ENCODE measurements around the gene DHRS13. TPM values are rescaled to one million over a fixed set of nuclear protein-coding genes. Genes with fewer than 3 reads are reported as not detected.
"Not testable (repeated sequence)": the region's sequence is repeated elsewhere in the genome, so short reads cannot be mapped to it uniquely, and the experiment has no call there.

Gene DHRS13
- total RNA-seq, 1 donor from 2014 or later: 32.6 TPM

- no peak for DNase-seq (ENCODE audit: low read depth, low spot score)
- H3K9me3 Mint-ChIP-seq: no peaks in the 10 kb centered on the region
- H3K4me1 Mint-ChIP-seq: peaks cover 52% of the 10 kb centered on the region
- peak overlapping the region; percentile 98 for H3K4me3 Mint-ChIP-seq
- peaks cover 10% of the 10 kb centered on the region for H3K36me3 Mint-ChIP-seq (ENCODE audit: low read depth)
- no peaks in the 10 kb centered on the region for H3K27me3 Mint-ChIP-seq (ENCODE audit: low read depth)
- no peak for TF ChIP-seq CTCF (conservative IDR thresholded peaks at IDR 0.05)
- peak overlapping the region; percentile 29 for H3K27ac Mint-ChIP-seq (ENCODE audit: unreplicated experiment)
These were observed 6.4 kb downstream of the DHRS13 start for GRCh38 chr17:28896491-28896883.

GRCh38 chr17:28895794-28896447 lies 7.0 kb downstream of the DHRS13 start:
- peaks cover 13% of the 10 kb centered on the region for H3K36me3 Mint-ChIP-seq (ENCODE audit: low read depth)
- TF ChIP-seq CTCF (conservative IDR thresholded peaks at IDR 0.05): no peak
- H3K4me3 Mint-ChIP-seq: peak overlapping the region; percentile 98
- H3K27ac Mint-ChIP-seq (ENCODE audit: unreplicated experiment): no peak overlapping the region
- peaks cover 56% of the 10 kb centered on the region for H3K4me1 Mint-ChIP-seq
- no peak for DNase-seq (ENCODE audit: low read depth, low spot score)
- H3K27me3 Mint-ChIP-seq (ENCODE audit: low read depth): no peaks in the 10 kb centered on the region
- no peaks in the 10 kb centered on the region for H3K9me3 Mint-ChIP-seq

GRCh38 chr17:28893248-28894183 lies 9.4 kb downstream of the DHRS13 start:
- peaks cover 58% of the 10 kb centered on the region for H3K4me1 Mint-ChIP-seq
- not testable (repeated sequence) for DNase-seq (ENCODE audit: low read depth, low spot score); H3K27me3 Mint-ChIP-seq (ENCODE audit: low read depth); H3K36me3 Mint-ChIP-seq (ENCODE audit: low read depth); H3K9me3 Mint-ChIP-seq
- peak overlapping the region; percentile 70 for H3K4me3 Mint-ChIP-seq
- H3K27ac Mint-ChIP-seq (ENCODE audit: unreplicated experiment): peak overlapping the region; percentile 43

GRCh38 chr17:28892024-28892423 lies 10.9 kb downstream of the DHRS13 start:
- Mint-ChIP-seq H3K4me1 (peaks cover 56% of the 10 kb centered on the region), H3K27ac (ENCODE audit: unreplicated experiment) (no peak overlapping the region), H3K36me3 (ENCODE audit: low read depth) (peaks cover 3% of the 10 kb centered on the region), H3K4me3 (no peak overlapping the region), H3K27me3 (ENCODE audit: low read depth) (no peaks in the 10 kb centered on the region), H3K9me3 (no peaks in the 10 kb centered on the region)
- no peak for TF ChIP-seq CTCF (conservative IDR thresholded peaks at IDR 0.05)
- DNase-seq (ENCODE audit: low read depth, low spot score): no peak

GRCh38 chr17:28891201-28891600 lies 11.7 kb downstream of the DHRS13 start:
- no peak for TF ChIP-seq CTCF (conservative IDR thresholded peaks at IDR 0.05)
- H3K4me3 Mint-ChIP-seq: peak overlapping the region; percentile 66

GRCh38 chr17:28889996-28890395 lies 12.9 kb downstream of the DHRS13 start:
- TF ChIP-seq CTCF (conservative IDR thresholded peaks at IDR 0.05): no peak
- no peaks in the 10 kb centered on the region for H3K27me3 Mint-ChIP-seq (ENCODE audit: low read depth)

More at GRCh38 chr17:28891201-28891600, 11.7 kb downstream of the DHRS13 start:
- H3K4me1 Mint-ChIP-seq: peaks cover 54% of the 10 kb centered on the region
- H3K36me3 Mint-ChIP-seq (ENCODE audit: low read depth): peaks cover 3% of the 10 kb centered on the region
- H3K27me3 Mint-ChIP-seq (ENCODE audit: low read depth): no peaks in the 10 kb centered on the region
- no peak overlapping the region for H3K27ac Mint-ChIP-seq (ENCODE audit: unreplicated experiment)
- no peaks in the 10 kb centered on the region for H3K9me3 Mint-ChIP-seq
- no peak for DNase-seq (ENCODE audit: low read depth, low spot score)

More at GRCh38 chr17:28889996-28890395, 12.9 kb downstream of the DHRS13 start:
- peaks cover 45% of the 10 kb centered on the region for H3K4me1 Mint-ChIP-seq
- no peaks in the 10 kb centered on the region for H3K9me3 Mint-ChIP-seq
- DNase-seq (ENCODE audit: low read depth, low spot score): no peak
- no peak overlapping the region for H3K27ac Mint-ChIP-seq (ENCODE audit: unreplicated experiment)
- no peak overlapping the region for H3K4me3 Mint-ChIP-seq
- H3K36me3 Mint-ChIP-seq (ENCODE audit: low read depth): peaks cover 3% of the 10 kb centered on the region

Measured in neural crest cell (in vitro differentiated cells).